ENCODE results near the gene ACIN1.
A peak's percentile ranks its signal among the peaks of the same experiment; 100 is the strongest.

The ACIN1 gene

GRCh38 chr14:23091294-23092225 lies 3.4 kb downstream of the ACIN1 start:
- H3K4me1 Mint-ChIP-seq (ENCODE audit: low read depth), result peaks cover 56% of the 10 kb centered on the region
- no peak for DNase-seq
- H3K36me3 Mint-ChIP-seq (ENCODE audit: low read depth), result peaks cover 68% of the 10 kb centered on the region
- no peaks in the 10 kb centered on the region for H3K27me3 Mint-ChIP-seq
- H3K27ac Mint-ChIP-seq, result peak overlapping the region; percentile 83
- no peak overlapping the region for H3K4me3 Mint-ChIP-seq
- H3K9me3 Mint-ChIP-seq, result no peaks in the 10 kb centered on the region

GRCh38 chr14:23090254-23090636 lies 4.7 kb downstream of the ACIN1 start:
- no peak for DNase-seq
- H3K27ac Mint-ChIP-seq, result peak overlapping the region; percentile 76
- no peak overlapping the region for H3K4me3 Mint-ChIP-seq
- H3K9me3 Mint-ChIP-seq, result no peaks in the 10 kb centered on the region
- no peaks in the 10 kb centered on the region for H3K27me3 Mint-ChIP-seq
- peaks cover 66% of the 10 kb centered on the region for H3K4me1 Mint-ChIP-seq (ENCODE audit: low read depth)
- H3K36me3 Mint-ChIP-seq (ENCODE audit: low read depth), result peaks cover 80% of the 10 kb centered on the region

- Mint-ChIP-seq H3K4me3 (no peak overlapping the region), H3K9me3 (no peaks in the 10 kb centered on the region), H3K27me3 (no peaks in the 10 kb centered on the region), H3K27ac (peak overlapping the region; percentile 76), H3K4me1 (ENCODE audit: low read depth) (peaks cover 71% of the 10 kb centered on the region), H3K36me3 (ENCODE audit: low read depth) (peaks cover 85% of the 10 kb centered on the region)
- no peak for DNase-seq
Observed at GRCh38 chr14:23089498-23090253, 5.3 kb downstream of the ACIN1 start.

GRCh38 chr14:23086565-23086964 lies 8.4 kb downstream of the ACIN1 start:
- Mint-ChIP-seq H3K4me3 (no peak overlapping the region), H3K27ac (peak overlapping the region; percentile 89), H3K36me3 (ENCODE audit: low read depth) (peaks cover 90% of the 10 kb centered on the region)

GRCh38 chr14:23085458-23085857 lies 9.5 kb downstream of the ACIN1 start:
- Mint-ChIP-seq H3K9me3 (no peaks in the 10 kb centered on the region), H3K36me3 (ENCODE audit: low read depth) (peaks cover 93% of the 10 kb centered on the region), H3K27ac (peak overlapping the region; percentile 89)

More at GRCh38 chr14:23086565-23086964, 8.4 kb downstream of the ACIN1 start:
- no peaks in the 10 kb centered on the region for H3K9me3 Mint-ChIP-seq
- peaks cover 51% of the 10 kb centered on the region for H3K4me1 Mint-ChIP-seq (ENCODE audit: low read depth)
- H3K27me3 Mint-ChIP-seq, result no peaks in the 10 kb centered on the region
- no peak for DNase-seq

GRCh38 chr14:23080474-23080873 lies 14.5 kb downstream of the ACIN1 start:
- no peak overlapping the region for H3K4me3 Mint-ChIP-seq
- H3K27ac Mint-ChIP-seq, result peak overlapping the region; percentile 81
- H3K9me3 Mint-ChIP-seq, result no peaks in the 10 kb centered on the region
- H3K27me3 Mint-ChIP-seq, result no peaks in the 10 kb centered on the region
- peaks cover 18% of the 10 kb centered on the region for H3K4me1 Mint-ChIP-seq (ENCODE audit: low read depth)
- peaks cover 93% of the 10 kb centered on the region for H3K36me3 Mint-ChIP-seq (ENCODE audit: low read depth)
- DNase-seq, result no peak

More at GRCh38 chr14:23085458-23085857, 9.5 kb downstream of the ACIN1 start:
- DNase-seq, result no peak
- peak overlapping the region; percentile 11 for H3K4me3 Mint-ChIP-seq
- no peaks in the 10 kb centered on the region for H3K27me3 Mint-ChIP-seq
- H3K4me1 Mint-ChIP-seq (ENCODE audit: low read depth), result peaks cover 49% of the 10 kb centered on the region

GRCh38 chr14:23079716-23080115 lies 15.2 kb downstream of the ACIN1 start:
- DNase-seq, result no peak
- Mint-ChIP-seq H3K4me3 (no peak overlapping the region), H3K27ac (peak overlapping the region; percentile 81), H3K4me1 (ENCODE audit: low read depth) (peaks cover 11% of the 10 kb centered on the region), H3K36me3 (ENCODE audit: low read depth) (peaks cover 93% of the 10 kb centered on the region), H3K27me3 (no peaks in the 10 kb centered on the region), H3K9me3 (no peaks in the 10 kb centered on the region)

GRCh38 chr14:23078692-23079116 lies 16.2 kb downstream of the ACIN1 start:
- Mint-ChIP-seq H3K36me3 (ENCODE audit: low read depth) (peaks cover 96% of the 10 kb centered on the region), H3K4me1 (ENCODE audit: low read depth) (peaks cover 8% of the 10 kb centered on the region), H3K27ac (peak overlapping the region; percentile 81), H3K9me3 (no peaks in the 10 kb centered on the region), H3K27me3 (no peaks in the 10 kb centered on the region), H3K4me3 (no peak overlapping the region)
- no peak for DNase-seq

- no peaks in the 10 kb centered on the region for H3K27me3 Mint-ChIP-seq
- no peaks in the 10 kb centered on the region for H3K9me3 Mint-ChIP-seq
- H3K36me3 Mint-ChIP-seq (ENCODE audit: low read depth), result peaks cover 96% of the 10 kb centered on the region
- no peak overlapping the region for H3K4me3 Mint-ChIP-seq
- peaks cover 8% of the 10 kb centered on the region for H3K4me1 Mint-ChIP-seq (ENCODE audit: low read depth)
- no peak for DNase-seq
- H3K27ac Mint-ChIP-seq, result peak overlapping the region; percentile 81
Observed at GRCh38 chr14:23077962-23078361, 17.0 kb downstream of the ACIN1 start.

- Mint-ChIP-seq H3K4me1 (ENCODE audit: low read depth) (peaks cover 16% of the 10 kb centered on the region), H3K27ac (peak overlapping the region; percentile 23), H3K9me3 (no peaks in the 10 kb centered on the region), H3K27me3 (no peaks in the 10 kb centered on the region), H3K36me3 (ENCODE audit: low read depth) (peaks cover 98% of the 10 kb centered on the region), H3K4me3 (no peak overlapping the region)
- no peak for DNase-seq
Observed at GRCh38 chr14:23076785-23077408, 18.0 kb downstream of the ACIN1 start.

- Mint-ChIP-seq H3K4me1 (ENCODE audit: low read depth) (peaks cover 29% of the 10 kb centered on the region), H3K27ac (no peak overlapping the region), H3K9me3 (no peaks in the 10 kb centered on the region), H3K36me3 (ENCODE audit: low read depth) (peaks cover 98% of the 10 kb centered on the region), H3K27me3 (no peaks in the 10 kb centered on the region), H3K4me3 (no peak overlapping the region)
- no peak for DNase-seq
Observed at GRCh38 chr14:23074906-23075305, 20.0 kb downstream of the ACIN1 start.

- DNase-seq, result no peak
- Mint-ChIP-seq H3K4me3 (peak overlapping the region; percentile 98), H3K4me1 (ENCODE audit: low read depth) (peaks cover 38% of the 10 kb centered on the region), H3K27ac (peak overlapping the region; percentile 97), H3K36me3 (ENCODE audit: low read depth) (peaks cover 94% of the 10 kb centered on the region), H3K9me3 (no peaks in the 10 kb centered on the region), H3K27me3 (no peaks in the 10 kb centered on the region)
Observed at GRCh38 chr14:23071921-23072539, 22.9 kb downstream of the ACIN1 start.

- peaks cover 94% of the 10 kb centered on the region for H3K36me3 Mint-ChIP-seq (ENCODE audit: low read depth)
- peak; percentile 85 for DNase-seq
Observed at GRCh38 chr14:23071244-23071920, 23.6 kb downstream of the ACIN1 start.

More at GRCh38 chr14:23071244-23071920, 23.6 kb downstream of the ACIN1 start:
- peak overlapping the region; percentile 98 for H3K4me3 Mint-ChIP-seq
- H3K27ac Mint-ChIP-seq, result peak overlapping the region; percentile 97
- peaks cover 38% of the 10 kb centered on the region for H3K4me1 Mint-ChIP-seq (ENCODE audit: low read depth)
- no peaks in the 10 kb centered on the region for H3K27me3 Mint-ChIP-seq
- H3K9me3 Mint-ChIP-seq, result no peaks in the 10 kb centered on the region

Data from activated T-cell treated with anti-CD3 and anti-CD28 coated beads, Interleukin-2, amount 50 U/mL, for 24 hours (primary cell).